Measurements from ENCODE around the gene SPRED3.

- TF ChIP-seq EP300 (conservative IDR thresholded peaks at IDR 0.05; ENCODE audit: poor library complexity, severe bottlenecking) (no peak), CTCF (IDR thresholded peaks at IDR 0.05; ENCODE audit: poor library complexity, severe bottlenecking) (no peak), EZH2 (IDR thresholded peaks at IDR 0.05; ENCODE audit: borderline replicate concordance, insufficient read depth, low read length, poor library complexity, severe bottlenecking) (no peak), RAD21 (conservative IDR thresholded peaks at IDR 0.05) (no peak), POLR2AphosphoS5 (IDR thresholded peaks at IDR 0.05) (no peak), MXI1 (conservative IDR thresholded peaks at IDR 0.05; ENCODE audit: poor library complexity, severe bottlenecking) (no peak)
Observed at GRCh38 chr19:38413416-38413815, 24.9 kb downstream of the SPRED3 start.

Measured in neural cell (in vitro differentiated cells).